Measurements from ENCODE around the gene SSU72.
"Not testable (repeated sequence)": the region's sequence is repeated elsewhere in the genome, so short reads cannot be mapped to it uniquely, and the experiment has no call there.

DNA sequence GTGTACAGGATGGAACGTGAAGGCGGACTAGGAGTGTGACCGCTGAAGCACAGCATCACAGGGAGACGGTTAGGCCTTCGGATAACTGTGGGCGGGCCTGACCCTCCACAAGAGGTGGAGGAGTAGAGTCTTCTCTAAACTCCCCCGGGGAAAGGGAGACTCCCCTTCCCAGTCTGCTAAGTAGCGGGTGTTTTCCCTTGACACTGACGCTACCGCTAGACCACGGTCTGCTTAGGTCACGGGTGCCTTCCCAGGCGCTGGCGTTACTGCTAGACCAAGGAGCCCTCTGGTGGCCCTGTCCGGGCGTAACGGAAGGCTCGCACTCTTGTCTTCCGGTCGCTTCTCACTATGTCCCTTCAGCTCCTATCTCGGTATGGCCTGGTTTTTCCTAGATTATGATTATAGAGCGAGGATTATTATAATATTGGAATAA lies 69.3 kb downstream of the SSU72 start:
- not testable (repeated sequence) for TF ChIP-seq CTCF (IDR thresholded peaks at IDR 0.05; ENCODE audit: insufficient read depth, low read length, poor library complexity, severe bottlenecking); EZH2phosphoT487 (conservative IDR thresholded peaks at IDR 0.05; ENCODE audit: low read length)
